Stimulated activated CD4-positive, alpha-beta T cell treated with anti-CD3 and anti-CD28 coated beads, Interleukin-15, amount 100 ng/mL, for 24 hours (primary cell): ENCODE results near the gene CAB39L.

Source experiments
- DNase-seq: peaks from one replicate; pipeline ENCODE4 v3.0.0-alpha.2; 2020

Gene CAB39L

GRCh38 chr13:49395878-49396380 lies 47.9 kb downstream of the CAB39L start:
- DNase-seq = no peak

- no peak for DNase-seq
Observed at GRCh38 chr13:49395451-49395865, 48.4 kb downstream of the CAB39L start.

- DNase-seq = no peak
Observed at GRCh38 chr13:49388091-49388635, 55.7 kb downstream of the CAB39L start.

DNA sequence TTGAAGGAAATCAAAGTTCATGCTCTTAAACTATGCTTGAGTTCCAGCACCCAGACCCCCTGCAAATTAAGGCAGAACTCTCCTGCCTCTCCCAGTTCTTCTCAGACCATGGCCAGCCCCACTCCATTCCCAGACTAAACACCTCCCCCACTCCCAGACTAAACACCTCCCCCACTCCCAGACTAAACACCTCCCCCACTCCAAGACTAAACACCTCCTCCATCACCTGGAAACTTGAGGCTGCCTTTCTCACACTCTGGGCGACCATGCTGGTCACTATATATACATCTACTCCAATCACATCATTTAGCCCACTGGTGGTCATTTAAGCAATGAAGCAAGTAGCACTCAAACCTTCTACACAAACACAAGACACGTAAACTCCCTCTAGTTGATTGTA lies 57.2 kb downstream of the CAB39L start:
- no peak for DNase-seq

DNA sequence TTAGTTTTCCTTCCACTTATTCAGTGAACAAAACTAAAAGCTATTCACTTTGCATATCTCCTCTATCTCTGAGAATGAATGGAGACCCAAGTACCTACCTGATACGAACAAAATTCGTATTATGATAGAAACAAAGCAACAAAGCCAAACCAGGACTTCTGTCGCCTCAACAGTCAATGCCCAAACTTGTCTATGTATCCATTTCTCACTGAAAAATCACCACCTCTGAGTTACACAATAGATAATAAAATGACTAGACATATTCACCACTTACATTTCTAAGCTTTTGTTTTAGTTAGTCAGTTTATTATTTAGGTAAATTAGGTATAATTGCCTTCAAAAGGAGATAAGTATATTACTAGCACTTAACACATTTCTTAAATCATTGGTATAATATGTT lies 67.7 kb downstream of the CAB39L start:
- DNase-seq = no peak

DNA sequence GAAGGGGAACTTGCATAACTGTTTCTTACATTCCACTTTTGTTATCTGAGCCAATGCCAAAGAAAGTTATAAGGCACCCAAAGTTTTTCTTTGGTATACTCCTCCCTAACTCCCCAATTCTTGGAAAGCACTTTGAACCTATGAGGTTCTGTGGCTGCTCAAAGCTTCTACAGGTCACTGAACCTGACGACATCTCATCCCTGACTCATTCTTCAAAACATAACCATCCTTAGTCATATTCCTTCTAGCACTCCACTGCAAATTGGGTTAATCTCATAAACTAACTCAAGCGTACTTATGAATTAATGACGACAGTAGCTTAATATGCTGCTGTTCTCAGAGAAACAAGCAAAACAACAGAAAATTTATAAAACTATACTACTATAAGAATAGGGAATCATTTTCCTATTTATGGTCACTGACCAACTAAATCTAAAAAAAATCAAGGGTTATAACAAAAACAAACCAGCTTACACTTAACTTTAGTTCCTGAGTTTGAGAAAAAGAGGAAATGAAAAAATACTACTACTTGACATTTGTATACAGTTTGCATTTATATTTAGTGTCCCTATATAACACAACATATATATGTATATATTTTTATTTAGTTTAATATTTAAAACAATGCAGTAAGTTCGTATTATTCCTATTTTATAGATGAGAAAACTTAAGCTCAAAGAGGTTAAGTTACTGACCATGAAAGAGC lies 69.1 kb downstream of the CAB39L start:
- no peak for DNase-seq

DNA sequence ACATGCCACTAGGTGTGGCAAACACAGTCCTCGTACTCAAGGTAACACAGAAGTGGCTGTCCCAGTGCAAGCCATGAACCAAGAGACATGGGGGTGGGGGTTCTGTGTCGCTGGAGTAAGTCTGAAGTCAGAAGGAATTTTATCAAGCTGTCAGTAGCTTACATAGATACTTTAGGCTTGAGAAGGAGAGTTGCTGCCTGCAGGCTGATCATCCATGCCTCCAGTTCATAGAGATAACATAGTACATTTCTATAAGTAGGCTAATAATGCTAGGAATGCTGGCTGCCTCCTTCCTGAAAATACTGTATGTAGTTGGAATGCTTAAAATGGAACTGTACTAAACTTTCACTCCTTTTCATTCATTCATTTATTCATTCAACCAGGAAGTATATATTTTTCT lies 70.1 kb downstream of the CAB39L start:
- no peak for DNase-seq

GRCh38 chr13:49371943-49372613 lies 71.8 kb downstream of the CAB39L start:
- no peak for DNase-seq

- no peak for DNase-seq
Observed at GRCh38 chr13:49370371-49370770, 73.5 kb downstream of the CAB39L start.

DNA sequence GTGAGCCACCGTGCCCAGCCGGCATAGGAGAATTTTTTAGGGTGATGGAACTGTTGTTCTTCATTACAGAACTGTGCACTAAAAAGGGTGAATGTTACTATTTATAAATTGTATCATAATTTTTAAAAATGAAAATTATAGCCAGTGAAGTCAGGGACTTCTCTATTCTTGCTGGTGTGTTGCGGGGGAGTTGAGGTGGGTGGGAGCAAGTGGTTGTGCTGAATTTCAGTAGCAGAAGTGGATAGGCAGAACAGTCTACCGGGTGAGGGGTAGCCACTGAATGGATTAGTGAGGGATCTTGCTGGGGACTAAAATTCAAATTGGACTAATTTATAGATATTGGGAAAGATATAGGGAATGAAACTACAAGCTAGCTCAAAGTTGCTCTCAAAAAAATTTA lies 74.0 kb downstream of the CAB39L start:
- DNase-seq = no peak

DNA sequence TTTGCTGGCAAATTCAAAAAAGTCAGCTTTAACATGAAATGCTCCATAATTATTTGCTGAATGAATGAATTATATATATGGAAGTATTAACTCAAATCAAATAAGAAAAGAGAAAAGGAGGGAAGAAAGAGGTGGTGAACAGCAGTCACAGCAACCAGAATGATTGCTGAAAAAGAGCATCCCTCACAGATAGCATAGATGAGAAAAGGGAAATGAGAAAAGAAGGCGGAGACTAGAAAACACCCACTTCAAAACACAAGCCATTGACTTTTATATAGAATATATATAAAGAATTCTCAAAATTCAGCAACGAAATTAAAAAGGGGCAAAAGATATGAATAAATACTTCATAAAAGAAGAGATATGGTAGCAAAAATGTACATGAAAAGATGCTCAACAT lies 75.2 kb downstream of the CAB39L start:
- no peak for DNase-seq

DNA sequence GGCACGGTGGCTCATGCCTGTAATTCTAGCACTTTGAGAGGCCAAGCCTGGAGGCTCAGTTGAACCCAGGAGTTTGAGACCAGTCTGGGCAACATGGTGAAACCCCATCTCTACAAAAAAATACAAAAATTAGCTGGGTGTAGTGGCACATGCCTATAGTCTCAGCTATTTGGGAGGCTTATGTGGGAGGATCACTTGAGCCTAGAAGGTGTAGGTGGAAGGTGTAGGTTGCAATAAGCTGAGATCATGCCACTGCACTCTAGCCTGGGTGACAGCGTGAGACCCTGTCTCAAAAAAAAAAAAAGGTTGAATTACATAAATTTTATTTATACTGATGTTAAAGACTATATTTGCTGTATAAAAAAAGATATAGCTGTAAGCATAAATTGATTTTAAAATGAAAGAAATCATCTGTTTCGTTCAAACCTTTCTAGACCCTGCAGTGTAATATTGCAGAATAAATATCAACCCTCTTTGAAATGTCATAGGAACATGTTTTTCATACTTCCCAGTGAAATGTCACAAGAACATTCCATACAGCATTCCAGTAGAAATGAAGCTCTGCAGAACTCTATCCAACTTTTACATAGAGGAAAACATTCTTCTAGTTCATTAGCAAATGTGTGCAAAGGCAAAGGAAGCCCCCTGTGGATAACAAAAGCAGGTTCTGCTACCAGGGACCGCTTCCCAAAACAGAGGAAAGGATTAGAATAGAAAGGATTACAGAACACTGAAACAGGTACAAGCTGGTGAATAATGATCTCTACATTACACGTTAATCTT lies 76.0 kb downstream of the CAB39L start:
- DNase-seq = no peak

GRCh38 chr13:49366841-49367240 lies 77.0 kb downstream of the CAB39L start:
- no peak for DNase-seq

GRCh38 chr13:49357694-49358093 lies 86.2 kb downstream of the CAB39L start:
- no peak for DNase-seq

DNA sequence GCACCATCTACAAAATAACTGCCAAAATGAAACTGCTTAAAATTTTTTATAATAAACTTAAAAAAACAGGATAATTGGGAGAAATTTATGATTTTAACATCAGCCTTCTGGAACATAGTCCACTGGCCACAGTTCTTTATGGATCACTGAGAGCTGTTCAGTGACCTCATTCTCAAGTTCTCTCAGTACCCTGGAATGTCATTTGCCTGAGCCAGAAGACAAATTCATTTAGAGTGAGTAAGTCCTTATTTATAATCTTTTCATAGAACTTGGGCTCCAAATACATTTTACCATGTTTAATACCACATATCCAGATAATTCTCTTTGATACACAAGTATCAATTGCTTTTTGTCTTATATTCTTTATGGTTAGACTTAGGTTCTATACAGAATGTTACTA lies 87.6 kb downstream of the CAB39L start:
- no peak for DNase-seq

- no peak for DNase-seq
Observed at GRCh38 chr13:49354719-49355118, 89.1 kb downstream of the CAB39L start.

DNA sequence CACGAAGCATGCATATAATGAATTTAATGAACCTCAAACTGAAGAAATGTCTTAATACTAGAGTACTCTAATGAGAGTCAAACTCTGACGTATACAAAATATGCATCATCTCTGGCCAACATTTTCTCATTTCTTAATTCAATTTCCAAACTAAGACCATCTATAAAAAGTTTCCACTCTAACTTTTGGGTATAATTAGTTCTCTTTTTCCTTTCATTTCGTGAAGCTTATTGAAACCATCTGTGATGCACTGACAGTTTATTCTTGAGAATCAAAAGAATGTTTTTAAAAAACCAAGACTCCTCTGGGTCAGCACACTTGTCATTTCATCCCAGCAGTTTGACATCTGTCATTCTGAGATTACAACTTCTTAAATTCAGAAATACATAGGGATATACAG lies 90.0 kb downstream of the CAB39L start:
- DNase-seq = no peak

DNA sequence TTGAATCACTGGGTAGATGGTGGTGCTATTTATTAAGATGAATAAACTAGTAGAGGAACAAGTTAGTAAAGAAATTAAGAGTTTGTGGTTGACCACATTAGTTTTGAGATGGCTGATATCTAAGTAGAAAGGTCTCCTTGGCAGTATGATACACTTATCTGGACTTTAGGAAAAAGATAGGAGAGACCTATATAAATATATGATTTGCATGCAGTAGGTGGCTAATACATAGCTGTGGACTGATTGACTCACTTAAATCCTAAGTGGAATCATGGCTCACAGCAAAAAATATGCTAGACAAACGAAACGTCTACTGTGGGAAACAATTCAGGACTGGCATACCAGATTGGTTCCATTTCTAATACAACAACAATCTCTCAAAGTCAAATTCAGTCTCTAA lies 92.0 kb downstream of the CAB39L start:
- no peak for DNase-seq

DNA sequence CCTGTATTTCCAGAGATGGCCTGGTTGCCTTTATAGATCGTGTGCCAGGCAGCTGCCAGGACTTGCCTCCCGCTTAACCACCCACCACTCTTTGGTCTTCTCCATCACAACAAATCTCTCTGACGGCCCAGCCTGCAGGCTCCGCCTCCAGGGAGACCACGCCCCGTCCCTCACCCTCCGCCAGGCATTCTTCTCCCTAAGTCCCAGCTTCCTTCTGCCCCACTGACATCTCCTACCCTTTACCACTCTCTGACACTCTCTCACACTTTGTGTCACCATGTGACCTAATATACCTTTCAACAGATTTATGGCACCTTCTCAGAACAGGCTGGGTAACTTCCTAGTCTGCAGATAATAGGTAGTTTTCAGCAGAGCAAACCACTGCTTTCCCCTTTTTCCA lies 95.1 kb downstream of the CAB39L start:
- no peak for DNase-seq

DNA sequence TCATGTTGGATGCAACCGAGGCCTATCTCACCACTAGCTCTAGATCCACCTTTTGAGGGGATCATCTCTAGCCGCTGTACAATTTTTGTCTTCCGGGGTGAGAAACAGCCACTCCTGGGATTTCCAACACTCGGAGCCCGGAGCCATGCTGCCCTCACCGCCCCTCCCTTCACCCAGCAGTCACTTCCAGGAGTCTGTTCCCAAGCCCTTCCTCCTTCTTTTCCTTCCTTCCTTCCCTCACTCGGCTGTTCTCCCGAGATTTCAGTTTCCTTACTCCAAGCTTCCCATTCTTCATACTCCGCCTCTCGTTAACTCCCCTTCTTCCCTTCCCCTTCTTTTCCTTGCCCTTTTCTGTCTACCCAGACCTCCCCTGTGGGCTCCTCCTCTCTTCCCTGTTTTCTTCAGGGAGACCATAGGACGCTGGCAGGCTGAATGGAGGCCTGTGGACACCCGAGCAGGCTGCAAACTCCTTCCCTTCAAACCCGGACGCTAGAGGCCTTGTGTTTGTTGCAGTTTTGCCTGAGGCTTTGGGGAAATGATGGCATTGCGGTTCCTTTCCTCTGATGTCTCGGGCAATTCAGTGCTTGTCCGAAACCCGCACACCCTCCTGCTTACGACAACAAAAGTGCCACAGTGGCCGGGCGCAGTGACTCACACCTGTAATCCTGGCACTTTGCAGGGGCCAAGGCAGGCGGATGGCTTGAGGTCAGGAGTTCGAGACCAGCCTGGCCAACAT lies 96.0 kb downstream of the CAB39L start:
- DNase-seq = no peak

GRCh38 chr13:49346460-49346859 lies 97.4 kb downstream of the CAB39L start:
- DNase-seq = no peak

GRCh38 chr13:49343731-49344130 lies 100.1 kb downstream of the CAB39L start:
- no peak for DNase-seq

DNA sequence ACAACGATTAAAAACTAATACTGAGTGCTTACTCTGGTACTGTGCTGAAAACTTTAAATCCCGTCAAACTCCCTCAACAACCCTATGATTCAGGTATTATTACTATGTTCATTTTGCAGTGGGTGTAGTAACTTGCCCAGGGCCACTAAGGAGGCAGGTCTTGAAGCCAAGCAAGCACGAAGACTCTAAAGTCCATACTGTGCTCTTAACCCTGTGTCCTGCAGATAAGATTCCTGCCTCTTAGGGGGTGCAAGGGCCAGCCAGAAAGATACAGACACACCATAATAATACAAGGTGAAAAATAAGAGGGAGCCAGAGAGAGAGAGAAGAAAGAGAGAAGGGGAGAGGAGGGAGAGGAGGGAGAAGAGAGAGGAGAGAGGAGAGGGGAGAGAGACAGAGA lies 100.6 kb downstream of the CAB39L start:
- DNase-seq = no peak
